ENCODE data around the gene PBX4.

DNA sequence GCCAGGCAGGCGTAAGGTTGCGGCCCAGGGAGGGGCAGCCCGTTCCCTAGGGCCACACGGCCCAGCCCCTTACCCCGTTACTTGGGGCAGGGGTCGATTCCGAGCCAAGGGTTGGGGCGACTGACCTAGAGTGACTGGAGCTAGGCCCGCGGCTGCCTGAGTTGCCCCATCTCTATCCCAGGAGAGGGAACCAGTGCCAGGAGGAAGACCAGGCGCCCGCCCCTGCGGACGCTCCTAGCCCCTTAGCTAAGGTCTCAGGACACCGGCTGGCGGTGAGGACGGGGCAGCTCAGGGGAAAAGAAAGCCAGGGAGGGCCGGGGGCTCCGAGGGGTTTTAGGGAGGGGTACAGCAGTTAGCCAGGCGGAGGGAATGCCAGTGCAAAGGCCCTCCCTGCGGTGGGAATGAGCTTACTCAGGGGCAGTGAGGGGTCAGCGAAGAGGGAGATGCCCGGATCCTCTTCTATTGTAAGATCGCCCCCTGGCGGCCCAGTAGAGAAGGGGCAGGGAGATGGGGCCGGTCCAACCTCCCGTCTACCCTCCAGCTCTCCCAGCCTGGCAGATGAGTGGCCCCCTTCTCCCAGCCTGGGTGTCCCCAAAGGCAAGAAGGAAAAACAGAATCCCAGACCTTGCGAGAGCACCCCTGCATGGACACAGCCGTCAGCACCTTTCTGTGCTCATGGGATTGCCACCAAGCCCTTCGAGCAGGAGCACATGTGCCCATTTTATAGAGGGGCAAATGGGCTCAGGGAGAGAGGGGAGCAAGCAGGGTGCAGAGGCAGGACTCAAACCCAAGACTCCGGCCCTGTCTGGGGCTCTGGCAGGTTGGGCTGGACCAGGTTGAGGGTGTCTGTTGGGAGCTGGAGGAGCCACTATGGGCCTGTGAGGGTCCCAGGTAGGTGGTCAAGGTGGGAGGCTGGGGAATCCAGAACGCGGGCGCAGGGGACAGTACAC lies 64.1 kb downstream of the PBX4 start:
- TF ChIP-seq FOXM1 (IDR thresholded peaks at IDR 0.05; ENCODE audit: low read depth, low read length) (no peak), YY1 (IDR thresholded peaks at IDR 0.05; ENCODE audit: low read depth, low read length) (no peak), SRF (IDR thresholded peaks at IDR 0.05; ENCODE audit: low read depth in 2 of 2, low read length in 2 of 2) (no peak), HDAC2 (IDR thresholded peaks at IDR 0.05) (no peak)
- TF ChIP-seq, protein P1, sequence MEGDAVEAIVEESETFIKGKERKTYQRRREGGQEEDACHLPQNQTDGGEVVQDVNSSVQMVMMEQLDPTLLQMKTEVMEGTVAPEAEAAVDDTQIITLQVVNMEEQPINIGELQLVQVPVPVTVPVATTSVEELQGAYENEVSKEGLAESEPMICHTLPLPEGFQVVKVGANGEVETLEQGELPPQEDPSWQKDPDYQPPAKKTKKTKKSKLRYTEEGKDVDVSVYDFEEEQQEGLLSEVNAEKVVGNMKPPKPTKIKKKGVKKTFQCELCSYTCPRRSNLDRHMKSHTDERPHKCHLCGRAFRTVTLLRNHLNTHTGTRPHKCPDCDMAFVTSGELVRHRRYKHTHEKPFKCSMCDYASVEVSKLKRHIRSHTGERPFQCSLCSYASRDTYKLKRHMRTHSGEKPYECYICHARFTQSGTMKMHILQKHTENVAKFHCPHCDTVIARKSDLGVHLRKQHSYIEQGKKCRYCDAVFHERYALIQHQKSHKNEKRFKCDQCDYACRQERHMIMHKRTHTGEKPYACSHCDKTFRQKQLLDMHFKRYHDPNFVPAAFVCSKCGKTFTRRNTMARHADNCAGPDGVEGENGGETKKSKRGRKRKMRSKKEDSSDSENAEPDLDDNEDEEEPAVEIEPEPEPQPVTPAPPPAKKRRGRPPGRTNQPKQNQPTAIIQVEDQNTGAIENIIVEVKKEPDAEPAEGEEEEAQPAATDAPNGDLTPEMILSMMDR (IDR thresholded peaks at IDR 0.05 in 2 of 3, conservative IDR thresholded peaks at IDR 0.05 in 1 of 3; ENCODE audit: control insufficient read depth in 2 of 3, extremely low read depth in 1 of 3, insufficient read depth in 1 of 3, low read depth in 3 of 3, low read length in 3 of 3) = peak; percentile 56 to 86 (median 75)
